Tibial artery (tissue), 4 donors: ENCODE results near the gene CTU2.

ENCODE experiments used
- DNase-seq, 2 donors: peaks; one replicate each; pipeline ENCODE4 v3.0.0-alpha.2; 2019
- H3K27ac ChIP-seq, 2 donors: fragments of 200-600 bp; sonication (generic) in 1 of 2; 1 replicate in 1 of 2; 2 replicates in 1 of 2; pipeline ENCODE4 v1.5.1; 2018 to 2019; ENCODE audit warnings: mild to moderate bottlenecking in 1 of 2
- H3K27me3 ChIP-seq, 2 donors: fragments of 200-600 bp; sonication (generic) in 1 of 2; one replicate each; pipeline versions ENCODE4 v1.5.1 to v1.6.0; 2016 to 2019
- H3K36me3 ChIP-seq, 3 donors: fragments of 200-600 bp; sonication (generic) in 2 of 3; one replicate each; pipeline ENCODE4 v1.5.1; 2016 to 2019; ENCODE audit warnings: mild to moderate bottlenecking in 2 of 3
- H3K4me1 ChIP-seq, 4 donors: fragments of 200-600 bp; sonication (generic) in 2 of 4; 1 replicate in 3 of 4; 2 replicates in 1 of 4; pipeline ENCODE4 v1.5.1; 2016 to 2019
- H3K4me3 ChIP-seq, 2 donors: fragments of 200-600 bp; sonication (generic) in 1 of 2; 1 replicate in 1 of 2; 2 replicates in 1 of 2; pipeline ENCODE4 v1.5.1; 2018 to 2019; ENCODE audit warnings: mild to moderate bottlenecking in 2 of 2
- H3K9me3 ChIP-seq, 3 donors: fragments of 200-600 bp; sonication (generic) in 1 of 3; one replicate each; pipeline ENCODE4 v1.5.1; 2016 to 2019
- CTCF ChIP-seq, 2 experiments: fragments of 200-600 bp in 1 of 2; fragments of 450-650 bp in 1 of 2; IDR thresholded peaks; one replicate each; pipeline ENCODE4 v1.5.1; 2017 to 2019; ENCODE audit warnings: antibody characterized with exemption in 2 of 2, mild to moderate bottlenecking in 1 of 2, moderate library complexity in 1 of 2
- intact Hi-C: fragments of 100-400 bp; cut with DNase I; formaldehyde crosslinking; loops from one replicate; pipeline ENCODE4 v1.15.0; 2023; ENCODE audit warnings: low total_unique reads

Gene CTU2

GRCh38 chr16:88719267-88719932, 13.1 kb downstream of the CTU2 start:
- intact Hi-C loops, result no loop called here
- peaks cover 72 to 100% (median 97%) of the 10 kb centered on the region in 3 donors for H3K36me3 ChIP-seq
- DNase-seq, result no peak
- H3K4me1 ChIP-seq, result no peaks in the 10 kb centered on the region
- TF ChIP-seq CTCF (IDR thresholded peaks at IDR 0.05), result no peak
- no peaks in the 10 kb centered on the region for H3K9me3 ChIP-seq
- no peak overlapping the region for H3K27ac ChIP-seq
- no peaks in the 10 kb centered on the region for H3K27me3 ChIP-seq
- H3K4me3 ChIP-seq, result no peak overlapping the region

GRCh38 chr16:88719933-88720296, 13.6 kb downstream of the CTU2 start:
- intact Hi-C loops, result no loop called here
- H3K27ac ChIP-seq, result no peak overlapping the region
- H3K36me3 ChIP-seq, result peaks cover 68 to 100% (median 96%) of the 10 kb centered on the region in 3 donors

GRCh38 chr16:88720396-88720970, 14.2 kb downstream of the CTU2 start:
- Histone ChIP-seq H3K4me3 (no peak overlapping the region), H3K27ac (no peak overlapping the region), H3K4me1 (no peaks in the 10 kb centered on the region), H3K36me3 (peaks cover 67 to 100% (median 96%) of the 10 kb centered on the region in 3 donors), H3K27me3 (no peaks in the 10 kb centered on the region), H3K9me3 (no peaks in the 10 kb centered on the region)
- no peak for TF ChIP-seq CTCF (IDR thresholded peaks at IDR 0.05)
- intact Hi-C loops, result no loop called here
- DNase-seq, result no peak

More at GRCh38 chr16:88719933-88720296, 13.6 kb downstream of the CTU2 start:
- Histone ChIP-seq H3K9me3 (no peaks in the 10 kb centered on the region), H3K4me1 (no peaks in the 10 kb centered on the region), H3K27me3 (no peaks in the 10 kb centered on the region), H3K4me3 (no peak overlapping the region)
- no peak for DNase-seq
- TF ChIP-seq CTCF (IDR thresholded peaks at IDR 0.05), result no peak

- no peaks in the 10 kb centered on the region for H3K27me3 ChIP-seq
- no peak for TF ChIP-seq CTCF (IDR thresholded peaks at IDR 0.05)
- no peak overlapping the region for H3K27ac ChIP-seq
- DNase-seq, result no peak
- intact Hi-C loops, result no loop called here
- no peaks in the 10 kb centered on the region for H3K4me1 ChIP-seq
- H3K36me3 ChIP-seq, result peaks cover 65 to 100% (median 96%) of the 10 kb centered on the region in 3 donors
- H3K4me3 ChIP-seq, result no peak overlapping the region
- no peaks in the 10 kb centered on the region for H3K9me3 ChIP-seq
These were observed 14.9 kb downstream of the CTU2 start for GRCh38 chr16:88721236-88721635.

GRCh38 chr16:88721815-88722755, 15.8 kb downstream of the CTU2 start:
- Histone ChIP-seq H3K27me3 (no peaks in the 10 kb centered on the region), H3K9me3 (no peaks in the 10 kb centered on the region), H3K4me1 (no peaks in the 10 kb centered on the region), H3K4me3 (no peak overlapping the region), H3K36me3 (peaks cover 61 to 100% (median 96%) of the 10 kb centered on the region in 3 donors), H3K27ac (no peak overlapping the region)
- intact Hi-C loops, result no loop called here
- no peak for DNase-seq
- TF ChIP-seq CTCF (IDR thresholded peaks at IDR 0.05), result no peak
